Activated T-helper 2 cell treated with anti-CD3 and anti-CD28 coated beads, Interferon-gamma antibody, Interleukin-2, Interleukin-4, amounts not matched to agents 10 μg/mL and 5 μg/mL and 100 μg/mL, durations not matched to agents 14 hours and 24 hours and 36 hours (primary cell): ENCODE results near the gene GAGE1. TPM values are rescaled to one million over a fixed set of nuclear protein-coding genes. Genes with fewer than 3 reads are reported as not detected.

Experiments used
- DNase-seq: peaks from one replicate; pipeline ENCODE4 v3.0.0; 2021; ENCODE audit warnings: low spot score
- H3K27ac Mint-ChIP-seq: one replicate; pipeline ENCODE4 v1.8.0; 2021; ENCODE audit warnings: mixed read lengths
- H3K27me3 Mint-ChIP-seq: one replicate; pipeline ENCODE4 v1.8.0; 2021; ENCODE audit warnings: low read depth, mixed read lengths
- H3K36me3 Mint-ChIP-seq: one replicate; pipeline ENCODE4 v1.8.0; 2021; ENCODE audit warnings: low read depth, mixed read lengths
- H3K4me1 Mint-ChIP-seq: one replicate; pipeline ENCODE4 v1.8.0; 2021; ENCODE audit warnings: low read depth, mixed read lengths
- H3K4me3 Mint-ChIP-seq: one replicate; pipeline ENCODE4 v1.8.0; 2021; ENCODE audit warnings: low read depth, mild to moderate bottlenecking, moderate library complexity, mixed read lengths
- H3K9me3 Mint-ChIP-seq: one replicate; pipeline ENCODE4 v1.8.0; 2021; ENCODE audit warnings: mixed read lengths
- intact Hi-C: fragments of 100-400 bp; cut with micrococcal nuclease; formaldehyde crosslinking; loops from one replicate; pipeline ENCODE4 v1.15.1; 2023
- total RNA-seq: library from RNA; stranded (reverse); gene quantifications from 2 replicates; pipeline ENCODE4 v1.2.3, GENCODE V29; 2022

The GAGE1 gene
- total RNA-seq, 1 donor from 2014 or later: not detected

DNA sequence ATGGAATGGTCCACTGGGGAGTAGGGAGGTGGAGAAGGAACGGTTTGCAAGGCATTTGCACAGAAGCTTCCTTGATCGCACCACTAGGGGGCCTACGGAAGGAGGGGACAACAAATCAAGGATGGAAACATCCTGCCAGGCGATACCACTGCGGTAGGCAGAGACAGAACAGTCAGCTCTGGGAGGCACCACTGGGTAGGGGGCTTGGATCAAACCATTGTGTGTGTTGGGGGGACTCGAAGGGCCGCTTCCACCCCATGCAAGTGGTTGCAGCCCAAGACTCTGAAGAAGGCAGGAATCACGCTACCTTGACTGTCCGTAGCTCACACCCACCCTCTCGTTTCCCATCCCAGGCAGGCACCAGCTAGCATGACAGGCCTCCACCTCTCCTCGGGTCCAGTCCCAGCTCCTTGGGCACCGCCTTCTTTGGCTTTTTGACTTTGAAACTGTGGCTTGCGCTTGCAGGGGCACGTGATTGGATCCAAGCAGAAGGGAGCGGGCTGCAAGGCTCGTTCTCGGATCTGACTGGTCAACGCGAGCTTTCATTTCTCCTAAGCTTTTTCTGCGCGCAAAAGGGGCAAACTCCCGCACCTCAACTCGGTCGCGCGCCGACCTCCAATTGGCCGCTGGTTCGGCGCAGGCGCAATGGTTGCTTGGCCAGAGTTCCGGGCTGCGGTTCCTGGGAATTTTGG is 28.4 kb downstream of the GAGE1 start:
- Mint-ChIP-seq H3K27me3 (no peaks in the 10 kb centered on the region), H3K4me3 (peak overlapping the region; percentile 8), H3K36me3 (no peaks in the 10 kb centered on the region), H3K4me1 (no peaks in the 10 kb centered on the region), H3K9me3 (peaks cover 7% of the 10 kb centered on the region), H3K27ac (no peak overlapping the region)
- no peak for DNase-seq
- intact Hi-C loops: no loop called here

DNA sequence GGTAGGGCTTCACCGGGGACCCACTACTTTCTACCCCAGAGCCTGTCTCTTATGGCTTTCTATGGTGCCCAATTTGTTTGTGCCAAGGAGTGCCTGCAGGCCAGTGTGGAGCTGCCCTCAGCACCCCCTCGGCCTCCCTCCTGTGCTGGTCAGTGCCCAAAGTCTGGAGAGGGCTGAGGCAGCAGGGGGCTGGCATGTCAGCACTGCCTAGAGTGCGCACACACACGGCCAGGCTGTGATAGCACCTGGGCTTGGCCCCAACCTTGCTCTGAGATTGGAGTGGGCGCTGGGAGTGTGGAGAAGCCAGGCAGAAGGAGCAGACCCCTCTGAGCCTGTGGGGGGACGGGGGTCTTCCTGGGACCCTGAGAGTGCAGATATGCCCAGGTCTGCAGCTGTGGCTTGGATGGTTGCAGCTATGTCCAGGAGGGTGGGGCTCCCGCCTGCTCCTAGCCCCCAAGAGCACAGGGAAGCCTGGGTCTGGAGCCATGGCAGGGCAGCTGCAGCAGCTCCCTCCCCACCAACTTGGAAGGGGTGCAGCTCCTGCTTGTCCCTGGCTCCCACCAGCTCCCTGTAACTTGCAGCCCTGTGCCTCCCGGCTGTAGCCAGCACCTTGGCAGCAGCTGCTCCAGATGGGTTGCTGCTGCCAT is 46.3 kb downstream of the GAGE1 start:
- no peak overlapping the region for H3K4me3 Mint-ChIP-seq
- H3K27me3 Mint-ChIP-seq: no peaks in the 10 kb centered on the region
- H3K4me1 Mint-ChIP-seq: no peaks in the 10 kb centered on the region
- no peak overlapping the region for H3K27ac Mint-ChIP-seq
- DNase-seq: no peak
- no peaks in the 10 kb centered on the region for H3K36me3 Mint-ChIP-seq
- intact Hi-C loops: no loop called here
- no peaks in the 10 kb centered on the region for H3K9me3 Mint-ChIP-seq

DNA sequence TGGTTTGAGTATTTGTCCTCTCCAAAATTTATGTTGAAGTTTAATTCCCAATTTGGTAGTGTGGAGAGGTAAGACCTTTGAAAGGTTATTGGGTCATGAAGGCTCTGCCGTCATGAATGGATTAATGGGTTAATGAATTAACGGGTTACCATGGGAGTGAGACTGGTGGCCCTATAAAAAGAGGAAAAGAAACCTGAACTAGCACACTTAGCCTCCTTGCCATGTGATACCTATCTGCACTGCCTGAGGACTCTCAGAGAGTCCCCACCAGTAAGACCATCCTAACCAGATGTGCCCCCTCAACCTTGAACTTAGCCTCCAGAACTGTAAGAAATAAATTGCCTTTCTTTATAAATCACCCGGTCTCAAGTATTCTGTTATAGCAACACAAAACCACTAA is 57.7 kb downstream of the GAGE1 start:
- H3K4me3 Mint-ChIP-seq: no peak overlapping the region
- H3K9me3 Mint-ChIP-seq: no peaks in the 10 kb centered on the region
- no peaks in the 10 kb centered on the region for H3K27me3 Mint-ChIP-seq
- intact Hi-C loops: no loop called here
- no peak for DNase-seq
- H3K36me3 Mint-ChIP-seq: no peaks in the 10 kb centered on the region
- H3K27ac Mint-ChIP-seq: no peak overlapping the region
- H3K4me1 Mint-ChIP-seq: no peaks in the 10 kb centered on the region

Other genes starting within 250 kb of the GAGE1 start
- not detected in 2 replicates for gene GAGE12C, start 66.8 kb upstream of the GAGE1 start, total RNA-seq
- gene GAGE12D, start 57.3 kb upstream of the GAGE1 start, total RNA-seq: not detected in 2 replicates
- not detected in 2 replicates for gene GAGE12E, start 47.7 kb upstream of the GAGE1 start, total RNA-seq
- gene GAGE12F, start 38.2 kb upstream of the GAGE1 start, total RNA-seq: not detected in 2 replicates
- gene GAGE12G, start 28.6 kb upstream of the GAGE1 start, total RNA-seq: not detected in 2 replicates
- gene GAGE12H, start 19.1 kb upstream of the GAGE1 start, total RNA-seq: not detected in 2 replicates
- not detected in 2 replicates for gene GAGE2A, start 9.5 kb upstream of the GAGE1 start, total RNA-seq
- not detected in 2 replicates for gene PAGE1, start 97.0 kb downstream of the GAGE1 start, total RNA-seq
- gene PAGE4, start 230.3 kb downstream of the GAGE1 start, total RNA-seq: not detected in 2 replicates